ENCODE data around the gene WIPF1. TPM values are rescaled to one million over a fixed set of nuclear protein-coding genes. Genes with fewer than 3 reads are reported as not detected.
A peak's percentile ranks its signal among the peaks of the same experiment; 100 is the strongest.

WIPF1 gene
- total RNA-seq, 6 experiments from 2014 or later = 5.0 to 15.3 (median 7.1) TPM

DNA sequence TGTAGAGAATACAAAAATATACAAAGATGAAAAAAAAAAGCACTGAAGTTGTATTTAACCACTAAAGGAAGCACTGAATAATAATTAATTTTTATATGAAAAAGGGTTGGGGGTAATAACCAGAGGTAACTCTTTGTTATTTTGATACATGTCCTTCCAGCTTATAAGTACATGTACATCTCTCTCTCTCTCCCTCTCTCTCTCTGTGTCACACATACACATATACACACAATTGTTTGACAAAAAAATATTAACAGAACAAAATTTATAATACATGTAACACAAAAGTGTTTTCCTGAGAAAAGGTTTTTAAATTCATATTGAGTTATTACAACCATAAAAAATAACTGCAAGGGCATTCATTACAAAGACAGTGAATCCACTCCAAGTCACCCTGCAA lies 4.6 kb downstream of the WIPF1 start:
- Histone ChIP-seq H3K36me3 (no peaks in the 10 kb centered on the region), H3K27me3 (no peaks in the 10 kb centered on the region), H3K27ac (peak overlapping the region in 2 of 3 donors; percentile 7 to 64), H3K4me3 (no peak overlapping the region), H3K9me3 (no peaks in the 10 kb centered on the region), H3K4me1 (no peaks in the 10 kb centered on the region)
- ATAC-seq = no peak
- intact Hi-C loops (cut with DNase I) = no loop called here
- DNase-seq = no peak
- TF ChIP-seq, protein P1, sequence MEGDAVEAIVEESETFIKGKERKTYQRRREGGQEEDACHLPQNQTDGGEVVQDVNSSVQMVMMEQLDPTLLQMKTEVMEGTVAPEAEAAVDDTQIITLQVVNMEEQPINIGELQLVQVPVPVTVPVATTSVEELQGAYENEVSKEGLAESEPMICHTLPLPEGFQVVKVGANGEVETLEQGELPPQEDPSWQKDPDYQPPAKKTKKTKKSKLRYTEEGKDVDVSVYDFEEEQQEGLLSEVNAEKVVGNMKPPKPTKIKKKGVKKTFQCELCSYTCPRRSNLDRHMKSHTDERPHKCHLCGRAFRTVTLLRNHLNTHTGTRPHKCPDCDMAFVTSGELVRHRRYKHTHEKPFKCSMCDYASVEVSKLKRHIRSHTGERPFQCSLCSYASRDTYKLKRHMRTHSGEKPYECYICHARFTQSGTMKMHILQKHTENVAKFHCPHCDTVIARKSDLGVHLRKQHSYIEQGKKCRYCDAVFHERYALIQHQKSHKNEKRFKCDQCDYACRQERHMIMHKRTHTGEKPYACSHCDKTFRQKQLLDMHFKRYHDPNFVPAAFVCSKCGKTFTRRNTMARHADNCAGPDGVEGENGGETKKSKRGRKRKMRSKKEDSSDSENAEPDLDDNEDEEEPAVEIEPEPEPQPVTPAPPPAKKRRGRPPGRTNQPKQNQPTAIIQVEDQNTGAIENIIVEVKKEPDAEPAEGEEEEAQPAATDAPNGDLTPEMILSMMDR (IDR thresholded peaks at IDR 0.05) = no peak
- TF ChIP-seq POLR2A (IDR thresholded peaks at IDR 0.05) = no peak

DNA sequence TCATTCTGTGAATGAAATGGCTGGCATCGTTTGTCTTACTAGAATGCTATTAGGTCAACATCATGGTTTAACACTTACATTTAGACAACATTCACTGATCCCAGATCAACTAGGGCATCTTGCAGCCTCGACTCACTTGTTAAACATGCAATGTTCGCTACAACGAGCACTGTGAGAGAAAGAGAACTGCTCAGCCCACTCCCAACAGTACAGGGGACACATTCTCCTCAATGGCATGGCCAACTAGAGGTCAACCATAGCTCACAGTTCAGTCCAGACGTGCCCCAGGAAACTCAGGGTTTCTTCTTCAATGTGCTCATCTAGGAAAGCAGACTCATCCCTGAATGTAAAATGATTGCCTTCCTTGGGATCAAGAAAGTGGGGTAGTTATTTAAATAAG lies 5.9 kb downstream of the WIPF1 start:
- H3K27me3 ChIP-seq = no peaks in the 10 kb centered on the region
- intact Hi-C loops (cut with DNase I) = no loop called here
- 77% methylated on average over 5 of the region's 5 CpGs for WGBS (ENCODE audit: insufficient coverage, low coverage, low lambda C conversion rate, missing lambda C conversion rate)
- no peaks in the 10 kb centered on the region for H3K36me3 ChIP-seq
- no peak for TF ChIP-seq POLR2A (IDR thresholded peaks at IDR 0.05)
- TF ChIP-seq, protein P1 (IDR thresholded peaks at IDR 0.05) = no peak
- no peak overlapping the region for H3K27ac ChIP-seq
- no peak for ATAC-seq
- H3K4me3 ChIP-seq = no peak overlapping the region
- H3K4me1 ChIP-seq = no peaks in the 10 kb centered on the region
- no peak for DNase-seq
- no peaks in the 10 kb centered on the region for H3K9me3 ChIP-seq

DNA sequence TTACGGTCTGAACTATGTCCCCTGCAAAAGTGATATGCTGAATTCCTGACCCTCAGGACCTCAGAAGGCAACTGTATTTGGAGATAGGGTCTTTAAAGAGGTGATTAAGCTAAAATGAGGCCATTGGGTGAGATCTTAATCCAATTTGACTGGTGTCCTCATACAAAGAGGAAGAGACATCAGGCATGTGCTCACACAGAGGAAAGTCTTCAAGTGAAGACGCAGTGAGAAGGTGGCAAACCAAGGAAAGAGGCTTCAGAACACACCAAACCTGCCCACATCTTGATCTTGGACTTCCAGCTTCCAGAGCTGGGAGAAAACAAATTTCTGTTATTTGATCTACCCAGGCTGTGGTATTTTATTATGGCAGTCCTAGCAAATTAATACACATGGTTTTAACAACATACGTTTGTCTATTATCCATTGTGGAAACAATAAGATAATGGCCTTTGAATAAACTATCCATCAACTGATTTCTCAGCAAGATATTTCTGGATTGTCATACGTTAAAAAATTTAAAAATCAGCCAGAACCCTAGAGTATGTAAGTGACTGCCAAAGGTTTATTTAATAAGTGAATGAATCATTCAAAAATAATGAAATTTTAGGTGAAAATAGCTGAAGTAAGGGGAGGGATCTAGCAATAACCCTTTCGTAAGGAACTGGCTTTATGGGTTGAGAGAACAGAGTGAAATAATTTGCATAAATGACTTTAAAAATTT lies 6.5 kb downstream of the WIPF1 start:
- no peak overlapping the region for H3K4me3 ChIP-seq
- WGBS (ENCODE audit: insufficient coverage, low coverage, low lambda C conversion rate, missing lambda C conversion rate) = 80% methylated on average over 5 of the region's 5 CpGs
- no peak for TF ChIP-seq POLR2A (IDR thresholded peaks at IDR 0.05)
- TF ChIP-seq, protein P1 (IDR thresholded peaks at IDR 0.05) = no peak
- intact Hi-C loops (cut with DNase I) = no loop called here
- no peaks in the 10 kb centered on the region for H3K4me1 ChIP-seq
- no peak for DNase-seq
- peak in 1 of 4 donors; percentile 16 for ATAC-seq
- no peaks in the 10 kb centered on the region for H3K9me3 ChIP-seq
- peak overlapping the region in 1 of 3 donors; percentile 12 for H3K27ac ChIP-seq
- H3K36me3 ChIP-seq = no peaks in the 10 kb centered on the region
- no peaks in the 10 kb centered on the region for H3K27me3 ChIP-seq

DNA sequence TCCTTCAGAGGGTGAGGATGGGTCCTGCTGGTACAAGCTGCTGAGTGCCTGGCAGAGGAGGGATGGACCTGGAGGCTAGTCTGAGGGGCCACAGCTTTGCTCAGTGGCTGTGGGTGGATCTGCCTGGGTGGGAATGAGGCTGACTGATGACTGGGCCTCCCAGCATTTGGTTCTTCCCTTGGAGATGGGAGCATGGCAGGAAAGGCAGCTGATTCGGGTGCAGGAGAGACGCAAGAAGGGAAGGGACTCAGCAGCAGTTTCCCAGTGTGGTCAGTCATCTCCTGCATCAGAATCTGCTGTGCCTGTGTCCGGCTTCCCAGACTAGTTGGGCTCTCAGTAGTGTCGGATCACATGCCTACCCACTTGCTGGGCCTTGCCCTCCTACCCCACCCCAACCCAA lies 7.3 kb downstream of the WIPF1 start:
- H3K9me3 ChIP-seq = no peaks in the 10 kb centered on the region
- intact Hi-C loops (cut with DNase I) = no loop called here
- peaks cover 0 to 7% (median 2%) of the 10 kb centered on the region in 4 donors for H3K4me1 ChIP-seq
- H3K27ac ChIP-seq = no peak overlapping the region
- DNase-seq (no peak), ATAC-seq (peak in 1 of 4 donors; percentile 8)
- WGBS (ENCODE audit: insufficient coverage, low coverage, low lambda C conversion rate, missing lambda C conversion rate) = no CpG with 5 or more reads among the region's 4 CpGs
- TF ChIP-seq POLR2A (IDR thresholded peaks at IDR 0.05) = no peak
- TF ChIP-seq, protein P1 (IDR thresholded peaks at IDR 0.05) = no peak
- H3K4me3 ChIP-seq = no peak overlapping the region
- no peaks in the 10 kb centered on the region for H3K27me3 ChIP-seq
- H3K36me3 ChIP-seq = no peaks in the 10 kb centered on the region
